IMR-90 (cell line): ENCODE data around the gene ABCA8. TPM values are rescaled to one million over a fixed set of nuclear protein-coding genes. Genes with fewer than 3 reads are reported as not detected.

Experiments
- ATAC-seq: fragments of 200-7000 bp; cut with Tn5 transposase; 2 replicates; pipeline ENCODE4 v1.9.1; 2020; ENCODE audit warnings: low read depth, mild to moderate bottlenecking, moderate library complexity
- BruUV-seq: library from RNA; stranded (reverse); fragments of 400-500 nt; replicated peaks from 2 replicates; lab custom pipeline; 2021; lab: Mats Ljungman, UMichigan
- CTCF ChIA-PET: fragments of 300-600 bp; formaldehyde crosslinking; extraction: SDS; loops from one replicate; lab custom pipeline; 2021; ENCODE audit warnings: antibody characterized with exemption; lab: Yijun Ruan, JAX
- POLR2A ChIA-PET: fragments of 300-600 bp; sonication (Branson Sonifier 250); formaldehyde crosslinking; loops from one replicate; lab custom pipeline; 2022; ENCODE audit warnings: antibody characterized with exemption; ENCODE audit not compliant: unreplicated experiment; lab: Charles Lee
- DNase-seq: peaks from one replicate; pipeline ENCODE4 v3.0.0; 2013
- H2AFZ ChIP-seq: replicated peaks from 2 replicates; pipeline ENCODE3; 2013; ENCODE audit warnings: low read length, mild to moderate bottlenecking; ENCODE audit not compliant: poor library complexity
- H2AK5ac ChIP-seq: 2 replicates; pipeline ENCODE4 v1.6.1; 2013; ENCODE audit warnings: low read depth, low read length, inconsistent platforms
- H2AK9ac ChIP-seq: replicated peaks from 2 replicates; pipeline ENCODE3; 2013; ENCODE audit warnings: mild to moderate bottlenecking, low read depth, low read length, moderate library complexity; ENCODE audit not compliant: poor library complexity
- H2BK120ac ChIP-seq: 2 replicates; pipeline ENCODE4 v1.6.1; 2013; ENCODE audit warnings: low read depth, low read length, inconsistent platforms
- H2BK15ac ChIP-seq: 3 replicates; pipeline ENCODE4 v1.6.1; 2013; ENCODE audit warnings: low read depth, low read length, inconsistent platforms
- H2BK20ac ChIP-seq: 2 replicates; pipeline ENCODE4 v1.6.1; 2013; ENCODE audit warnings: low read depth, mild to moderate bottlenecking, inconsistent platforms, low read length, moderate library complexity
- H2BK5ac ChIP-seq: 2 replicates; pipeline ENCODE4 v1.6.1; 2013; ENCODE audit warnings: mild to moderate bottlenecking, low read depth, low read length, inconsistent platforms; ENCODE audit not compliant: poor library complexity, severe bottlenecking
- H3K14ac ChIP-seq: replicated peaks from 2 replicates; pipeline ENCODE4 v1.6.1; 2013; ENCODE audit warnings: low read depth, low read length, inconsistent platforms
- H3K18ac ChIP-seq: 2 replicates; pipeline ENCODE4 v1.6.1; 2013; ENCODE audit warnings: low read depth, low read length, control low read depth
- H3K23ac ChIP-seq: 2 replicates; pipeline ENCODE4 v1.6.1; 2013; ENCODE audit warnings: low read depth, low read length, inconsistent platforms
- H3K27ac ChIP-seq: 2 replicates; pipeline ENCODE4 v1.5.1; 2013; ENCODE audit warnings: mild to moderate bottlenecking, control low read depth, low read length; ENCODE audit not compliant: insufficient read depth
- H3K27me3 ChIP-seq: 2 replicates; pipeline ENCODE4 v1.6.1; 2013; ENCODE audit warnings: low read length; ENCODE audit not compliant: control insufficient read depth, insufficient read depth
- H3K36me3 ChIP-seq: 2 replicates; pipeline ENCODE4 v1.6.1; 2013; ENCODE audit warnings: low read length, mixed read lengths; ENCODE audit not compliant: control insufficient read depth, insufficient read depth
- H3K4ac ChIP-seq: 2 replicates; pipeline ENCODE4 v1.6.1; 2013; ENCODE audit warnings: low read depth, low read length, inconsistent platforms
- H3K4me1 ChIP-seq: 2 replicates; pipeline ENCODE4 v1.6.1; 2013; ENCODE audit warnings: low read length, mixed read lengths; ENCODE audit not compliant: control insufficient read depth, insufficient read depth
- H3K4me2 ChIP-seq: 2 replicates; pipeline ENCODE4 v1.6.1; 2013; ENCODE audit warnings: low read depth, mild to moderate bottlenecking, control low read depth, low read length, moderate library complexity
- H3K4me3 ChIP-seq: 2 replicates; pipeline ENCODE4 v1.5.1; 2013; ENCODE audit warnings: low read depth, mild to moderate bottlenecking, control low read depth, low read length, moderate library complexity; ENCODE audit not compliant: insufficient read depth
- H3K56ac ChIP-seq: 2 replicates; pipeline ENCODE4 v1.6.1; 2013; ENCODE audit warnings: low read length, inconsistent platforms; ENCODE audit not compliant: insufficient read depth; ENCODE audit errors: extremely low read depth
- H3K79me1 ChIP-seq, 2 experiments: 2 replicates each; pipeline ENCODE4 v1.6.1; 2013; ENCODE audit warnings: low read length in 2 of 2, inconsistent platforms in 1 of 2, low read depth in 1 of 2
- H3K9ac ChIP-seq: 2 replicates; pipeline ENCODE4 v1.6.1; 2013; ENCODE audit warnings: low read depth, low read length, control low read depth
- H3K9me1 ChIP-seq: 2 replicates; pipeline ENCODE4 v1.6.1; 2013; ENCODE audit warnings: low read length, inconsistent platforms; ENCODE audit not compliant: insufficient read depth
- H3K9me3 ChIP-seq: 2 replicates; pipeline ENCODE4 v1.6.1; 2013; ENCODE audit warnings: low read length; ENCODE audit not compliant: control insufficient read depth, insufficient read depth
- H4K20me1 ChIP-seq: 2 replicates; pipeline ENCODE4 v1.6.1; 2013; ENCODE audit warnings: low read length, inconsistent platforms; ENCODE audit not compliant: insufficient read depth
- H4K5ac ChIP-seq: 2 replicates; pipeline ENCODE4 v1.6.1; 2013; ENCODE audit warnings: mild to moderate bottlenecking, low read depth, low read length, control low read depth
- H4K8ac ChIP-seq, 2 experiments: 2 replicates each; pipeline ENCODE4 v1.6.1; 2013; ENCODE audit warnings: low read depth in 2 of 2, low read length in 2 of 2, control low read depth in 1 of 2, inconsistent platforms in 1 of 2
- H4K91ac ChIP-seq: 2 replicates; pipeline ENCODE4 v1.6.1; 2013; ENCODE audit warnings: low read depth, low read length, inconsistent platforms; ENCODE audit not compliant: insufficient read depth
- CEBPB ChIP-seq: IDR thresholded peaks from 2 replicates; pipeline ENCODE4 v1.6.1; 2012; ENCODE audit warnings: low read depth, low read length, improper control_type of control experiment
- CHD1 ChIP-seq: IDR thresholded peaks from 2 replicates; pipeline ENCODE4 v1.6.1; 2012; ENCODE audit warnings: low read depth, low read length, improper control_type of control experiment
- ELK1 ChIP-seq: fragments of 150-350 bp; IDR thresholded peaks from 2 replicates; pipeline ENCODE4 v1.6.1; 2016; ENCODE audit warnings: low read depth, mild to moderate bottlenecking, low read length, moderate library complexity, borderline replicate concordance
- FOS ChIP-seq: fragments of 150-350 bp; IDR thresholded peaks from 2 replicates; pipeline ENCODE4 v1.6.1; 2016; ENCODE audit warnings: low read depth, low read length
- MAFK ChIP-seq: IDR thresholded peaks from 2 replicates; pipeline ENCODE4 v1.6.1; 2012; ENCODE audit warnings: low read depth, low read length, improper control_type of control experiment
- MAZ ChIP-seq: IDR thresholded peaks from 2 replicates; pipeline ENCODE4 v1.6.1; 2012; ENCODE audit warnings: low read depth, mild to moderate bottlenecking, low read length, improper control_type of control experiment, moderate library complexity, borderline replicate concordance
- MXI1 ChIP-seq: IDR thresholded peaks from 2 replicates; pipeline ENCODE4 v1.6.1; 2012; ENCODE audit warnings: low read depth, mild to moderate bottlenecking, low read length, moderate library complexity, borderline replicate concordance
- POLR2A ChIP-seq: IDR thresholded peaks from 2 replicates; pipeline ENCODE4 v1.6.1; 2012; ENCODE audit warnings: mild to moderate bottlenecking, low read depth, low read length
- RAD21 ChIP-seq: IDR thresholded peaks from 2 replicates; pipeline ENCODE4 v1.6.1; 2012; ENCODE audit warnings: low read length, improper control_type of control experiment
- RCOR1 ChIP-seq: IDR thresholded peaks from 2 replicates; pipeline ENCODE4 v1.6.1; 2012; ENCODE audit warnings: mild to moderate bottlenecking, low read length, improper control_type of control experiment; ENCODE audit not compliant: insufficient replicate concordance
- RFX5 ChIP-seq: IDR thresholded peaks from 2 replicates; pipeline ENCODE4 v1.8.0; 2012; ENCODE audit warnings: low read depth, mild to moderate bottlenecking, low read length, moderate library complexity
- WGBS, 2 experiments: methylation state at CpG; one replicate each; pipeline versions ENCODE4 v1.1.5 to v1.1.7; 2013; ENCODE audit warnings: missing lambda C conversion rate in 2 of 2; ENCODE audit not compliant: insufficient read length in 1 of 2; ENCODE audit errors: extremely low coverage in 2 of 2; 5-methylcytosine and 5-hydroxymethylcytosine counted together
- dilution Hi-C: fragments of 300-500 bp; cut with HindIII; formaldehyde crosslinking; loops from one replicate; pipeline ENCODE4 v1.14.3; 2018; ENCODE audit warnings: low sequenced_read_pairs; ENCODE audit not compliant: unreplicated experiment
- in situ Hi-C: fragments of 300-500 bp; cut with MboI; formaldehyde crosslinking; loops from 3 replicates; pipeline ENCODE4 v1.14.3; 2019; ENCODE audit warnings: low sequenced_read_pairs, inconsistent platforms, mixed read lengths
- intact Hi-C: fragments of 100-400 bp; cut with micrococcal nuclease; formaldehyde crosslinking; loops from 2 replicates; pipeline ENCODE4 v1.10.0; 2022
- polyA plus RNA-seq, 3 experiments: library from polyadenylated mRNA; depleted of rRNA; stranded (reverse); fragments of >200 nt; gene quantifications; 2 replicates each; pipeline ENCODE4 v1.2.3, GENCODE V29; 2012; ENCODE audit warnings: low replicate concordance in 1 of 3
- total RNA-seq: library from RNA; depleted of rRNA; stranded (reverse); fragments of >200 nt; gene quantifications from 2 replicates; pipeline ENCODE4 v1.2.3, GENCODE V29; 2012
- TF ChIP-seq, protein P1 (sequence below): fragments of 150-350 bp; IDR thresholded peaks from 2 replicates; pipeline ENCODE4 v1.6.1; 2017; ENCODE audit warnings: mild to moderate bottlenecking, antibody characterized with exemption, low read length, low read depth
- TF ChIP-seq, protein P2 (sequence below): conservative IDR thresholded peaks from 2 replicates; pipeline ENCODE4 v1.5.1; 2012; ENCODE audit warnings: mild to moderate bottlenecking, low read depth, low read length, improper control_type of control experiment

Gene ABCA8
- total and polyA plus RNA-seq, 2 of the 4 experiments (the other 2 are of a cell fraction): 1.8 TPM

- in situ Hi-C loops (no loop called here), intact Hi-C loops (no loop called here), dilution Hi-C loops (no loop called here)
- 0 out of 2 replicates have a peak, but pooled peaks cover under 1% of the 10 kb centered on the region for H3K36me3 ChIP-seq
- H2BK15ac ChIP-seq: no peak overlapping the region
- H3K27ac ChIP-seq: no peak overlapping the region
- no peak overlapping the region for H2BK20ac ChIP-seq
- no peak for TF ChIP-seq POLR2A
- no peak for TF ChIP-seq FOS
- TF ChIP-seq, protein P1, sequence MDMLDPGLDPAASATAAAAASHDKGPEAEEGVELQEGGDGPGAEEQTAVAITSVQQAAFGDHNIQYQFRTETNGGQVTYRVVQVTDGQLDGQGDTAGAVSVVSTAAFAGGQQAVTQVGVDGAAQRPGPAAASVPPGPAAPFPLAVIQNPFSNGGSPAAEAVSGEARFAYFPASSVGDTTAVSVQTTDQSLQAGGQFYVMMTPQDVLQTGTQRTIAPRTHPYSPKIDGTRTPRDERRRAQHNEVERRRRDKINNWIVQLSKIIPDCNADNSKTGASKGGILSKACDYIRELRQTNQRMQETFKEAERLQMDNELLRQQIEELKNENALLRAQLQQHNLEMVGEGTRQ: no peak
- no peak for TF ChIP-seq RAD21
- TF ChIP-seq MXI1: no peak
- TF ChIP-seq RFX5: no peak
- TF ChIP-seq MAZ: no peak
- TF ChIP-seq CEBPB: no peak
- TF ChIP-seq MAFK: no peak
- no peak for TF ChIP-seq RCOR1
- TF ChIP-seq, protein P2, sequence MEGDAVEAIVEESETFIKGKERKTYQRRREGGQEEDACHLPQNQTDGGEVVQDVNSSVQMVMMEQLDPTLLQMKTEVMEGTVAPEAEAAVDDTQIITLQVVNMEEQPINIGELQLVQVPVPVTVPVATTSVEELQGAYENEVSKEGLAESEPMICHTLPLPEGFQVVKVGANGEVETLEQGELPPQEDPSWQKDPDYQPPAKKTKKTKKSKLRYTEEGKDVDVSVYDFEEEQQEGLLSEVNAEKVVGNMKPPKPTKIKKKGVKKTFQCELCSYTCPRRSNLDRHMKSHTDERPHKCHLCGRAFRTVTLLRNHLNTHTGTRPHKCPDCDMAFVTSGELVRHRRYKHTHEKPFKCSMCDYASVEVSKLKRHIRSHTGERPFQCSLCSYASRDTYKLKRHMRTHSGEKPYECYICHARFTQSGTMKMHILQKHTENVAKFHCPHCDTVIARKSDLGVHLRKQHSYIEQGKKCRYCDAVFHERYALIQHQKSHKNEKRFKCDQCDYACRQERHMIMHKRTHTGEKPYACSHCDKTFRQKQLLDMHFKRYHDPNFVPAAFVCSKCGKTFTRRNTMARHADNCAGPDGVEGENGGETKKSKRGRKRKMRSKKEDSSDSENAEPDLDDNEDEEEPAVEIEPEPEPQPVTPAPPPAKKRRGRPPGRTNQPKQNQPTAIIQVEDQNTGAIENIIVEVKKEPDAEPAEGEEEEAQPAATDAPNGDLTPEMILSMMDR: no peak
- TF ChIP-seq CHD1: no peak
- no peak for TF ChIP-seq ELK1
- no peak overlapping the region for H4K8ac ChIP-seq
- H3K18ac ChIP-seq: no peak overlapping the region
- no peak overlapping the region for H2BK5ac ChIP-seq
- no peaks in the 10 kb centered on the region for H3K79me1 ChIP-seq
- no peak overlapping the region for H3K4me2 ChIP-seq
- no peak overlapping the region for H2AK9ac ChIP-seq
- no peak overlapping the region for H3K4ac ChIP-seq
- POLR2A ChIA-PET: no interaction called here
- no peak overlapping the region for H2AFZ ChIP-seq
- DNase-seq: no peak
- H3K14ac ChIP-seq: no peak overlapping the region
- no peaks in the 10 kb centered on the region for H3K27me3 ChIP-seq
- no peak overlapping the region for H2BK120ac ChIP-seq
- no peak overlapping the region for H3K23ac ChIP-seq
- no peak overlapping the region for H4K5ac ChIP-seq
- H3K9ac ChIP-seq: no peak overlapping the region
- WGBS, 2 experiments: no CpG with 5 or more reads among the region's 9 CpGs
- no peaks in the 10 kb centered on the region for H3K9me1 ChIP-seq
- H4K20me1 ChIP-seq: no peaks in the 10 kb centered on the region
- no peak overlapping the region for H3K56ac ChIP-seq
- H2AK5ac ChIP-seq: no peak overlapping the region
- CTCF ChIA-PET: interaction anchor here (0.6 kb wide), 1 partner anchor 18 kb away, joined by 3 read pairs; no protein-coding TSS in a partner anchor
- ATAC-seq: no peak
- no peak overlapping the region for H3K4me3 ChIP-seq
- no peaks in the 10 kb centered on the region for H3K4me1 ChIP-seq
- no peak overlapping the region for H4K91ac ChIP-seq
- no peaks in the 10 kb centered on the region for H3K9me3 ChIP-seq
- BruUV-seq: no TSS peak
Observed at GRCh38 chr17:68924793-68925720, 30.1 kb downstream of the ABCA8 start.
